Measurements from ENCODE around the gene EMP2. TPM values are rescaled to one million over a fixed set of nuclear protein-coding genes. Genes with fewer than 3 reads are reported as not detected.

The EMP2 gene
- total RNA-seq, 1 donor = 31.1 TPM

DNA sequence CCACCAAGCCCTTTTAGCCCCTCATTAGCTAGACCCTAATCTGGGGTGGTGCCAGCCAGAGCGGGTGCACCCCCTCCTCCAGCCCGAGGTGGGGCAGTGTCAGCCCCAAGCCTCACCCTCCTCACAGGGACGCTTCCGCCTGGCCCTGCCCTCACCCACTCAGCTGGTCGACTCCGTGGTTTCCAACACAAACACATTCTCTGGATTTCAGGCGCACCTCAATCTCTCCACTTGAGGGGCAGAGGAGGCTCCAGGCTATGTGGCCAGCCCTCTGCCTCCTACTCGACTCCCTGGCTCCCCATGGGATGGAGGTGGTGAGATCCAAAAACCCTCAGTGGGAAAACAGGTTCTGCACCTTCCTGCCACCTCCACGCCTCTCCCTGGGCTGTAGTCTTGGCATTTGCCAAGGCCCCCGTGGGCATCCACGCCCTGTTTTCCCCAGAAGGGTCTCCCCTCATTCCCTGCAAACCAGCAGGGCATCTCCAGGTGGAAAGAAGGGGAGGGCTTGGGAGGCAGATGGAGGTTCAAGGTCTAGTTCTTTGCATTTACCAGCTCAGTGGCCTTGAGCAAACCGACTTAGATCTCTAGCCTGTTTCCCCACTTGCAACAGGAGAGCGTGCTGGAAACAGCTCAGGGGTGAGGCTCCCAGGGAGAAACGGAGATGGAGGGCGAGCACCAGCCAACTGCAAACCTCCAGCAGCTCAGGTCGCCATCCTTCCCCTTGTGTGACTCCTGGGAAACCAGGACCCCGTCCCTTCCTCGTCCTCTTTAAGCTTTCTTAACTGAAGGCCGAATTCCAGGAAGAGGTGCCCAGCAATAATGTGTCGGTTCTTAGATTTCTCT is 1.7 kb downstream of the EMP2 start:
- TF ChIP-seq, protein P1, sequence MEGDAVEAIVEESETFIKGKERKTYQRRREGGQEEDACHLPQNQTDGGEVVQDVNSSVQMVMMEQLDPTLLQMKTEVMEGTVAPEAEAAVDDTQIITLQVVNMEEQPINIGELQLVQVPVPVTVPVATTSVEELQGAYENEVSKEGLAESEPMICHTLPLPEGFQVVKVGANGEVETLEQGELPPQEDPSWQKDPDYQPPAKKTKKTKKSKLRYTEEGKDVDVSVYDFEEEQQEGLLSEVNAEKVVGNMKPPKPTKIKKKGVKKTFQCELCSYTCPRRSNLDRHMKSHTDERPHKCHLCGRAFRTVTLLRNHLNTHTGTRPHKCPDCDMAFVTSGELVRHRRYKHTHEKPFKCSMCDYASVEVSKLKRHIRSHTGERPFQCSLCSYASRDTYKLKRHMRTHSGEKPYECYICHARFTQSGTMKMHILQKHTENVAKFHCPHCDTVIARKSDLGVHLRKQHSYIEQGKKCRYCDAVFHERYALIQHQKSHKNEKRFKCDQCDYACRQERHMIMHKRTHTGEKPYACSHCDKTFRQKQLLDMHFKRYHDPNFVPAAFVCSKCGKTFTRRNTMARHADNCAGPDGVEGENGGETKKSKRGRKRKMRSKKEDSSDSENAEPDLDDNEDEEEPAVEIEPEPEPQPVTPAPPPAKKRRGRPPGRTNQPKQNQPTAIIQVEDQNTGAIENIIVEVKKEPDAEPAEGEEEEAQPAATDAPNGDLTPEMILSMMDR (IDR thresholded peaks at IDR 0.05; ENCODE audit: insufficient read depth, low read length) = no peak
- peak; percentile 20 for DNase-seq (ENCODE audit: low read depth)
- peak overlapping the region; percentile 47 for H3K4me3 ChIP-seq (ENCODE audit: low read depth, low read length)

DNA sequence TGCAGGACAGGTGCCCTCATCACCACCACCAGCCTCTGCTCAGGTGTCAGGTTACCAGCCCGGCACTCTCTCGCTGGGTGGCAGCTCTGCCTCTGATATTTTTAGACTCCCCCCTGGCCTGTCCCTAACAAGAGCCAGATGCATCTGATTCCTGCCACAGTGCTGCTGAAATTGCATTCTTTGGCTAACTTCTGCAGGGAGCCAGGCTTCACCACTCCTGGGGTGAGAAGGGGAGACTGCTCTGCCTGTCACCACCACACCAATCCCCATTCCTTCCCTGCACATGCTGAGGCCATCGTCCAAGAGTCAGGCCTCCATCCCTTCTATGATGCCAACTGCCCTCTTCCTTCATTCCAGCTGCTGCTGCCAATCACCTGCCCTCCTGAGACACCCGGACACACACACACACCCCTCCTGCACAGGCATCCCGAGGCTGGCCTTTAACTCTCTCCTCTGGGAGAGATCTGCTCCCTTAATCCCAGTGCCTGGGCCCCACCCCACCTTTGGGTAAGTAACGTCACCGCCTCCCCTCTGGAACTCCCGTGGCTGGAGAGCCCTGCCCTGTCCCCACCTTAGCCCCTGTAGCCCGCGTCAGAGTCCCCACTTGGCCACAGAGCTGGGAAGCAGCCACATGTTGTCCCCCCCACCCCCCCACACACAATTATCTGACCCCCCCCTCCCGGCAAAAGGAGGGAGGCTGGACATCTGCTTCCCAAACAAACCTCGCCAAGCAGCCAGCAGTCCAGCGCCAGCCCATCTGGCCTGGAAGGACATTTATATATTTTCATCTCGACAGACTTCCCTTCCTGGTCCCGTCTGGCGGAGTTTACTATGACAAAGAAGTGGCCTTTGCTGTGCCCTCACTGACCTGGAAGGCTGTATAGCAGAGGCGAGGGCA is 2.8 kb downstream of the EMP2 start:
- TF ChIP-seq, protein P1 (IDR thresholded peaks at IDR 0.05; ENCODE audit: insufficient read depth, low read length) = no peak
- no peak overlapping the region for H3K4me3 ChIP-seq (ENCODE audit: low read depth, low read length)
- peak; percentile 48 for DNase-seq (ENCODE audit: low read depth)

DNA sequence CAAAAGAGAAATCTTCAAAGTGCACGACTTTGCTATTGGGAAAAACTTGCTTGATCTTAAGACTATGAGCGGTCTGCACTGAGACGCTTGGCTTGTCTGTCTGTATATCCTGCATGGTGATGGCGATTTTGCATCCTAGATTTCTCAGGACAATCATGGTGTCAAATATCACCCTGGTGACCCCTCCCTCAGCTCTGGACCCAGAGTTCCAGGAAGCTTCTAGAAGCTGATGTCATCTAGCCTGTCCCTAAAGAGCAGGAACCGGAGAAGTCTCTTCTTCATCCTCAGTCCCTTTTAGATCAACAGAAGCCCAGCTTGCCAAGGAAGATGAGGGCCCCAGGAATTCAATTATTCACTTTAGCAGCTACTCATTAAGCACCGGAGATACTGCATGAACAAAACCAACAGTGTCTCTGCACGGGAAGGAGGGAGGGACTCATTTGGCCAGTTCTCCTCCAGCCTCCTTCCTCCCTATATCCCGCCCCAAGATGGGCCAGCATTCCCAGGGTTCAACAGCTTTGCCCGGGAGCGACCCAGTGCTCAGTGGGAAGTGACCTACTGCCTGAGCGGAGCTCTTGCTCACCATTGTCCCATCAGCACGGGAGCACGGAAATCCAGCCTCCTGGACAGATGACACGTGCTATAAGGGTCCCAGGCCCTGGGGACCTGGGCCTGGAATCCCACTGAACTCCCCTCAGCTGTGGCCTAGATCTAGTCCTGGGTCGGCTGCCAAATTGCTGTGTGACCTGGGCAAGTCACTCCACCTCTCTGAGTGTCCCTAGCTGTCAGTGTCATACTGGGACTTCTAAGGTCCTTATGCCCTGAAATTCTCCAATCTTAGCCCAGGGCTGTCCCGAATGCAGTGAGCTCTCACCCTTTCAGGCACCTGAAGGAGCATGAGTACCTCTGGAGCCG is 3.8 kb downstream of the EMP2 start:
- H3K4me3 ChIP-seq (ENCODE audit: low read depth, low read length) = no peak overlapping the region
- TF ChIP-seq, protein P1 (IDR thresholded peaks at IDR 0.05; ENCODE audit: insufficient read depth, low read length) = no peak
- peak; percentile 15 for DNase-seq (ENCODE audit: low read depth)

DNA sequence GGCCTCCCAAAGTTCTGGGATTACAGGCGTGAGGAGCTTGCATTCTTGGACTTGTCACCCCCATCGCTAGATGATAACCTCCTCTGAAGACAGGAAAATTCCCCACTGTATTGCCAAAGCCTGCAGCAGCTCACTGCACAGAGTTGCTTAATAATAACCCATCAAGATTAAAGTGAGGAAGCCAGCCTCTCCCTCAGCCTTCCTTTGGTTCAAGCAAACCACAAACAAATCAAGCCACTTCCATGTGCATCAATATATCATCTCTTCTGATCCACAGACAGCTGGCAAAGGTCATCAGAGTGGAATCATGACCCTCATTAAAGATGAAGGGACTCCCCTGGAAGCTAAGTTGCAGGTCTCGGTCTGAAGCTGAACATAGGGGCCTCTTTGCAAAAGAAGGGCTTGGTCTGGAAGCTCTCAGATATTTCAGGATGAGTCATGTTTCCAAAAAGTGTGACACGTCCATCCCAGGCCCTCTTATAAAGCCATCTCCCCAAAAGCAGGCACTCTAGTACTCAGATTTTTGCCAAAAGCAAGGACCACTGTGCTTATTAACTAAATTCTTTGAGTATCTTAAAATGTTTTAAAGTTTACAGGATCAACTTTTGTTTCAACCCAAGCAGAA is 4.8 kb downstream of the EMP2 start:
- TF ChIP-seq, protein P1 (IDR thresholded peaks at IDR 0.05; ENCODE audit: insufficient read depth, low read length) = no peak
- no peak overlapping the region for H3K4me3 ChIP-seq (ENCODE audit: low read depth, low read length)
- DNase-seq (ENCODE audit: low read depth) = peak; percentile 65

DNA sequence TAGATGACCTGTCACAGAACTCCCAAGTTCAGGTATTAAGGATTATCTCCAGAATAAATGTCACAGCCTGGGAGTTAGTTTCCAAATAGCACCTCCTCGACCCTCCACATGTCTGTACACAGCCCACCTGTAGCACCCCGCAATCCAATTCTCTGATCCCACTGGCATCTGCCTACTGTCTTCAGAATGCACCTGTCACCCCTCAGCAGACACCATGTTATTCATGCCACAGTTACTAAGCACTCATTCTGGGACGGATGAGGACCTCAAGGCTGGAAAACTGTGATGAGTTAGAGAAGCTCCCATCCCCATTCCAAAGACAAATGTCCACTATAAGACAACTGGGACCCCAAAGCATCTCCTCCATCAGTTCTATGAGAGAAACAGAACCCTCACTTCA is 7.8 kb downstream of the EMP2 start:
- DNase-seq (ENCODE audit: low read depth) = no peak
- TF ChIP-seq, protein P1 (IDR thresholded peaks at IDR 0.05; ENCODE audit: insufficient read depth, low read length) = no peak
- no peak overlapping the region for H3K4me3 ChIP-seq (ENCODE audit: low read depth, low read length)

DNA sequence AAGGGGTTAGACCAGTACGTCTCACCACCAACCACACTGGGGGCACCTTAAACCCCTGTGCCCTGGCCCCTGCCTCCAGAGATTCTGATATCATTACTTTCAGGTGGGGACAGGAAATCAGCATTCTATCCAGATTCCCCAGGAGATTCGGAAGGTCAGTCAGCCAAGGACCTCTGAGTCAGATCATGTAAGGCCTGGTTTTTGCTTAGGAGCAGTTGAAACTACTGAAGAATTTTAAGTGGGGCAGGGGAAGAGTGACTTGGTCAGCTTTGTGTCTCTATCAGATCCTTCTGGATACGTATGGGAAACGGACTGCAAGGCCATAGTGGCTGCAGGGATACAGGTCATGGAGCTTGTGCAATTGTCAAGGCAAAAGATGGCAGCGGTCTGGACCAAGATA is 9.0 kb downstream of the EMP2 start:
- TF ChIP-seq, protein P1 (IDR thresholded peaks at IDR 0.05; ENCODE audit: insufficient read depth, low read length) = no peak
- peak; percentile 12 for DNase-seq (ENCODE audit: low read depth)

More for the DNA sequence above, 9.0 kb downstream of the EMP2 start:
- no peak overlapping the region for H3K4me3 ChIP-seq (ENCODE audit: low read depth, low read length)

Measured in fibroblast of the aortic adventitia (primary cell).